DMS53 treated with DMSO at 0.1 percent for 48 hours (cell line): ENCODE results near the gene INTS7.

ENCODE experiments used
- DNase-seq: peaks from one replicate; lab custom pipeline; 2025; ENCODE audit not compliant: unreplicated experiment; lab: John Stamatoyannopoulos, UW

INTS7 gene, protein sequence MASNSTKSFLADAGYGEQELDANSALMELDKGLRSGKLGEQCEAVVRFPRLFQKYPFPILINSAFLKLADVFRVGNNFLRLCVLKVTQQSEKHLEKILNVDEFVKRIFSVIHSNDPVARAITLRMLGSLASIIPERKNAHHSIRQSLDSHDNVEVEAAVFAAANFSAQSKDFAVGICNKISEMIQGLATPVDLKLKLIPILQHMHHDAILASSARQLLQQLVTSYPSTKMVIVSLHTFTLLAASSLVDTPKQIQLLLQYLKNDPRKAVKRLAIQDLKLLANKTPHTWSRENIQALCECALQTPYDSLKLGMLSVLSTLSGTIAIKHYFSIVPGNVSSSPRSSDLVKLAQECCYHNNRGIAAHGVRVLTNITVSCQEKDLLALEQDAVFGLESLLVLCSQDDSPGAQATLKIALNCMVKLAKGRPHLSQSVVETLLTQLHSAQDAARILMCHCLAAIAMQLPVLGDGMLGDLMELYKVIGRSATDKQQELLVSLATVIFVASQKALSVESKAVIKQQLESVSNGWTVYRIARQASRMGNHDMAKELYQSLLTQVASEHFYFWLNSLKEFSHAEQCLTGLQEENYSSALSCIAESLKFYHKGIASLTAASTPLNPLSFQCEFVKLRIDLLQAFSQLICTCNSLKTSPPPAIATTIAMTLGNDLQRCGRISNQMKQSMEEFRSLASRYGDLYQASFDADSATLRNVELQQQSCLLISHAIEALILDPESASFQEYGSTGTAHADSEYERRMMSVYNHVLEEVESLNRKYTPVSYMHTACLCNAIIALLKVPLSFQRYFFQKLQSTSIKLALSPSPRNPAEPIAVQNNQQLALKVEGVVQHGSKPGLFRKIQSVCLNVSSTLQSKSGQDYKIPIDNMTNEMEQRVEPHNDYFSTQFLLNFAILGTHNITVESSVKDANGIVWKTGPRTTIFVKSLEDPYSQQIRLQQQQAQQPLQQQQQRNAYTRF

GRCh38 chr1:212035123-212035834, at the start of gene INTS7, which contains the start of gene DTL:
TSS of gene INTS7 (minus strand) at chr1:212035557. CDS start at chr1:212035437, 120 bp downstream.
TSS of gene DTL (plus strand) at chr1:212035748. CDS start at chr1:212035891, 143 bp downstream.
- peak; percentile 99 for DNase-seq

DNA sequence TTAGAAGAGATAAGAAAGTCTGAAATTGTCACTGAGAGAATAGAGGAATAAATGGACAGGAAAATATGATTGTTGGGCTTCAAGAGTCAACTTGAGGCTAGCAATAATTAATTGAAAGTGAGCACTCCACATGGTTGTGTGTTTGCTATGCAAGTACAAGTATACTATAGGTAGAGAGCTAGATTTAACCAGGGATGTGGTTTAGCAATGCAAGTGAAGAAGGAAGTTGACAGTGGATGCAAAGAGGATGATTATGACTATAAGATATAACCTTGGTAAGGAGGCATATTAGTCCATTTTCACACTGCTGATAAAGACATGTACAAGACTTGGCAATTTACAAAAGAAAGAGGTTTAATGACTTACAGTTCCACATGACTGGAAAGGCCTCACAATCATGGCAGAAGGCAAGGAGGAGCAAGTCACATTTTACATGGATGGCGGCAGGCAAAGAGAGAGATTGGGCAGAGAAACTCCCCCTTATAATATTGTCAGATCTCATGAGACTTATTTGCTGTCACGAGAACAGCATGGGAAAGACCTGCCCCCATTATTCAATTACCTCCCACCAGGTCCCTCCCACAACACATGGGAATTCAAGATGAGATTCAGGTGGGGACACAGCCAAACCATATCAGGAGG, 47.5 kb upstream of the INTS7 start:
- DNase-seq = no peak

- no peak for DNase-seq
These were observed 43.5 kb upstream of the INTS7 start for GRCh38 chr1:212078826-212079225.

- no peak for DNase-seq
These were observed 41.7 kb upstream of the INTS7 start for GRCh38 chr1:212077028-212077427.

GRCh38 chr1:212074856-212075255, 39.5 kb upstream of the INTS7 start:
- DNase-seq = no peak

DNA sequence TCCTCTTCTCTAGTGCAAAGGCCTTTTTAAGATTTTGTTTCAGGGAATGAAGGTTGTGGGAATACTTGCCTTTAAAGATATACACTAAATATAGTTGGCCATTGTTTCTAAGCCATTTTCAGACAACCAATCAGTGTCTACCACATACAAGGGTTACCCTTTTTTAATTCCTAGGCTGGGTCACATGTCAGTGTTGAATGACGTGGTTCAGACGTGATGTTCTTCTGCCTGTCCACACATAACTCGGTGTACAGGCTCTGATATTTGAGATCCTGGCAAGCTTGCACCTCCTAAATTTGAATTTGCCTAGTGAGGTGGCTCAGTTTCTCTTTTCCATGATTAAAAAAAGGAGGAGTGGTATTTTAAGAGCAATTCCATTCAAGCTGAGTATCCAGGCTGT, 39.0 kb upstream of the INTS7 start:
- DNase-seq = no peak

- DNase-seq = no peak
These were observed 38.1 kb upstream of the INTS7 start for GRCh38 chr1:212073490-212073889.

DNA sequence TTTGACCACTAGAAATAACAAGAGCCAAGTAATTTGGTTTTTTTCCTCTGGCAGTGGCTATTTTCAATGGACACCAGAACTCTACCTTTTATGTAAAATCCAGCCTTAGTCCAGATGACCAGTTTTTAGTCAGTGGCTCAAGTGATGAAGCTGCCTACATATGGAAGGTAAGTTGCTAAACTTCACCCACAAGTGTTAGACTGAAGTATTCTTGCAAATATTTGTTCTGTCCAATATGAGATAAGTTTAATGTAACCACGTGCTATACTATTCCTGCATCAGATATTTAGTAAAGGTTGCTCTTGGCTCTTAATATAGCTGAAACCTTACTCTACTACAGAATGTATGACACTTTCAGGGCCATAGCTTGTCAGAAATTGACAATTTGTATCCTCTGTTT, 36.7 kb upstream of the INTS7 start:
- no peak for DNase-seq

- DNase-seq = peak; percentile 22
These were observed 35.5 kb upstream of the INTS7 start for GRCh38 chr1:212070720-212071302.

DNA sequence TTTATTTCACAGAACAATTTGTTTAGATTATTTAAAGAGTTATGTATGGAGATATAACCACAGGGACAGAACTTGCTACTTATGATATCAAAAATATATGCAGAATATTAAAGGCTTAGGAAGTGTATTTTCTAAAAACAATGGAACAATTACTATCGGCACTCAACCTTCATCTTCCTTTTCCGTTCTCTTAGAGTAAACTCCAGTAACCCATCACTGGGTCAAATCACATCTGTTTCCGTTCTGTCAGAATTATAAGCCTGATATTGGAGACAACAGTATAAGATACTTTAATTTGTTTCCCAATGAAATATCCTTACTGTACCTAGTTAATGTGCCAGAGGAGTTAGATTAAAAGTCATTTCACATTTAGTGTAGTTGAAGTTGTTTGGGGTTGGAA, 32.4 kb upstream of the INTS7 start:
- no peak for DNase-seq

DNA sequence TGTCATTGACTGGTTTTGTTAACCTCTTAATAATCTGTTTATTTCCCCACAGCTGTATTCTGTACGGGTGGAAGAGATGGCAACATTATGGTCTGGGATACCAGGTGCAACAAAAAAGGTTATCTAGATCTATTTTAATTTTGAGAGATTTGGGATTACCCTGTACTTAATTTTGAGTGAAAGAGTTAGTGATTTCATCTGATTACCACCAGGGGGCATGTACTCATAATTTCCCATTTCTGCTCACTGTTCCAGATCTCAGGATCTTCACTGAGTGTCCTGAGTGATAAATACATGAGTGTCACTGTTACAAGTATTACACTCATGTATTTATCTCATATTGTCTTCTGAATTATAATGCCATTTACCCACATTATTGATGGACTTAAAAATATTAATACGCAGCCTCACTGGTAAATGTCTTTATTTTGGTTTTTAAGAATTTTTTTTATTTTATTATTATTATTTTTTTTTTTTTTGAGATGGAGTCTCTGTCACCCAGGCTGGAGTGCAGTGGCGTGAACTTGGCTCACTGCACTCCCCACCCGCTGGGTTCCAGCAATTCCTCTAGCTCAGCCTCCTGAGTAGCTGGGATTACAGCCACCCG, 27.6 kb upstream of the INTS7 start:
- DNase-seq = peak; percentile 62

DNA sequence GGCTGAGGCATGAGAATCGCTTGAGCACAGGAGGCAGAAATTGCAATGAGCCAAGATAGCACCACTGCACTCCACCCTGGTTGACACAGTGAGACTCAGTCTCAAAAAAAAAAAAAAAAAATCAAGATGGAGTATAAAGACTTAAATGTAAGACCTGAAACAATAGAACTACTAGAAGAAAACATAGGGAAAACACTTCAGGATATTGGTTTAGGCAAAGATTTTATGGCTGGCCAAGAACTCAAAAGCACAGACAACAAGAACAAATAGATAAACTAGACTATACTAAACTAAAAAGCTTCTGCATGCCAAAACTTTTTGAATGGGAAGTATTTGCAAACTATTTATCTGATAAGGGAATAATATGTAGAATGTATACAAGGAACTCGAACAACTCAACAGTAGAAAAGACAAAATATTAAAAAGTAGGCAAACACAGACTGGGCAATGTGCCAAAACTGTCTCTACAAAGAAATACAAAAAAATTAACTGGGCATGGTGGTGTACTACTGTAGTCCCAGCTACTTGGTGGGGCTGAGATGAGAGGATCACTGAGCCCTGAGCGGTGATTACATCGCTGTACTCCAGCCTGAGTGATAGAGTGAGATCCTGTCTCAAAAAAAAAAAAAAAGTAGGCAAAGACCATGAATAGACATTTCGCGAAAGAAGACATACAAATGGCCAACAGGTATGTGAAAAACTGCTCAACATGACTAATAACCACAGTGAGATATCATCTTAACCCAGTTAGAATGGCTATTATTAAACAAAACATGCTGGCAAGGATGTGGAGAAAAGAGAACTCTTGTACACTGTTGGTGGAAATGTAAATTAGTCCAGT, 25.5 kb upstream of the INTS7 start:
- DNase-seq = no peak

- no peak for DNase-seq
These were observed 20.0 kb upstream of the INTS7 start for GRCh38 chr1:212055333-212055732.

GRCh38 chr1:212053993-212054392, 18.6 kb upstream of the INTS7 start:
- DNase-seq = no peak

- DNase-seq = no peak
These were observed 10.6 kb upstream of the INTS7 start for GRCh38 chr1:212045981-212046380.

DNA sequence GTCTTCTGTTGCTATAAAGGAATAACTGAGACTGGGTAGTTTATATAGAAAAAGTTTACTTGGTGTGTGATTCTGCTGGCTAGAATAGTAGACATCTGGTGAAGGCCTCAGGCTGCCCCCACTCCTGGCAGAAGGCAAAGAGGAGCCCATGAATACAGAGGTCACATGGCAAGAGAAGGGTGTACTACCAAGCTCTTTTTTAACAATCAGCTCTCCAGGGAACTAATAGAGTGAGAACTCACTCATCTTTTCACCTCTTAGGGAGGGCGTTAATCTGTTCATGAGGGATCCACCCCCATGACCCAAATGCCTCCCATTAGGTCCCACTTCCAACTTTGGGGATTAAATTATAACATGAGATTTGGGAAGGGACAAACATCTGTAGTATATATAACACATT, 9.5 kb upstream of the INTS7 start:
- DNase-seq = no peak

DNA sequence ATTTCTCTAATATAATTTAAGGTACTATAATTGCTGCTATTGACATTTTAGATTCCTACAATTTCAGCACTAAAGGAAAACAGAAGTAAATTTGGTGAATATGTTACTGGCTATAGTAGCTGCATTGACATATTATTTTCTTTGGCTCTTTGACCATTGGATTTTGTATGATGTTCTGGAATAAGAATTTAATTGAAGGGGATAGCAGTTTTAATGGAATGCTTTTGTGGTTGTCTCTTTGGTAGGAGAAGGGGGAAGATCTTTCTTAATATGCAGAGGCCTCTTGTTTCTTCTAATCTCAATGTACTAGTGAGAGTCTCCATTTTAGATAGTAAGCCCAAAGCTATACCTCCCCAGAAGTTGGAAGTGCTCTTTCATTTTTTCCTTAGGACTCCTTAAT, 7.1 kb upstream of the INTS7 start:
- DNase-seq = no peak

- DNase-seq = no peak
These were observed 5.5 kb upstream of the INTS7 start for GRCh38 chr1:212040629-212041412.
